ENCODE measurements around the gene NHSL2.

NHSL2 gene

GRCh38 chrX:72105436-72105835 lies 194.8 kb downstream of the NHSL2 start:
- Histone ChIP-seq H3K4me2 (ENCODE audit: low read length) (no peak overlapping the region), H3K36me3 (replicated peaks; ENCODE audit: low read depth, low read length) (no peaks in the 10 kb centered on the region), H3K27ac (ENCODE audit: low read length) (no peak overlapping the region), H2AFZ (ENCODE audit: low read depth, low read length) (no peak overlapping the region), H3K79me2 (ENCODE audit: low read length) (no peaks in the 10 kb centered on the region), H3K9ac (ENCODE audit: low read length) (no peak overlapping the region), H4K20me1 (ENCODE audit: insufficient read depth, low read length) (no peaks in the 10 kb centered on the region), H3K4me3 (ENCODE audit: low read length) (no peak overlapping the region), H3K27me3 (ENCODE audit: low read depth, low read length) (peaks cover 49% of the 10 kb centered on the region), H3K9me3 (ENCODE audit: insufficient read depth, low read length) (no peaks in the 10 kb centered on the region), H3K4me1 (ENCODE audit: low read length) (peaks cover 20% of the 10 kb centered on the region)
- no peak for TF ChIP-seq EZH2phosphoT487 (IDR thresholded peaks at IDR 0.05; ENCODE audit: low read depth)
- no peak for TF ChIP-seq CTCF (IDR thresholded peaks at IDR 0.05; ENCODE audit: low read depth, low read length)

- Histone ChIP-seq H4K20me1 (ENCODE audit: insufficient read depth, low read length) (no peaks in the 10 kb centered on the region), H3K4me3 (ENCODE audit: low read length) (no peak overlapping the region), H3K79me2 (ENCODE audit: low read length) (no peaks in the 10 kb centered on the region), H3K27ac (ENCODE audit: low read length) (no peak overlapping the region), H3K9ac (ENCODE audit: low read length) (no peak overlapping the region), H2AFZ (ENCODE audit: low read depth, low read length) (no peak overlapping the region), H3K9me3 (ENCODE audit: insufficient read depth, low read length) (no peaks in the 10 kb centered on the region), H3K27me3 (ENCODE audit: low read depth, low read length) (peaks cover 51% of the 10 kb centered on the region), H3K4me1 (ENCODE audit: low read length) (peaks cover 6% of the 10 kb centered on the region; the same call in 1 of the 2 replicates), H3K4me2 (ENCODE audit: low read length) (no peak overlapping the region), H3K36me3 (replicated peaks; ENCODE audit: low read depth, low read length) (no peaks in the 10 kb centered on the region)
- TF ChIP-seq CTCF (IDR thresholded peaks at IDR 0.05; ENCODE audit: low read depth, low read length): no peak
- TF ChIP-seq EZH2phosphoT487 (IDR thresholded peaks at IDR 0.05; ENCODE audit: low read depth): no peak
Measured at GRCh38 chrX:72107320-72107719, 196.7 kb downstream of the NHSL2 start.

- Histone ChIP-seq H3K79me2 (ENCODE audit: low read length) (no peaks in the 10 kb centered on the region), H2AFZ (ENCODE audit: low read depth, low read length) (no peak overlapping the region), H3K27ac (ENCODE audit: low read length) (no peak overlapping the region), H3K4me3 (ENCODE audit: low read length) (no peak overlapping the region), H3K4me1 (ENCODE audit: low read length) (peaks cover 6% of the 10 kb centered on the region; the same call in 1 of the 2 replicates), H4K20me1 (ENCODE audit: insufficient read depth, low read length) (no peaks in the 10 kb centered on the region), H3K9ac (ENCODE audit: low read length) (no peak overlapping the region), H3K4me2 (ENCODE audit: low read length) (no peak overlapping the region), H3K36me3 (replicated peaks; ENCODE audit: low read depth, low read length) (no peaks in the 10 kb centered on the region), H3K27me3 (ENCODE audit: low read depth, low read length) (peaks cover 46% of the 10 kb centered on the region), H3K9me3 (ENCODE audit: insufficient read depth, low read length) (no peaks in the 10 kb centered on the region)
- TF ChIP-seq EZH2phosphoT487 (IDR thresholded peaks at IDR 0.05; ENCODE audit: low read depth): no peak
- TF ChIP-seq CTCF (IDR thresholded peaks at IDR 0.05; ENCODE audit: low read depth, low read length): no peak
Measured at GRCh38 chrX:72107841-72108595, 197.4 kb downstream of the NHSL2 start.

- peaks cover 6% of the 10 kb centered on the region; the same call in 1 of the 2 replicates for H3K4me1 ChIP-seq (ENCODE audit: low read length)
- no peaks in the 10 kb centered on the region for H3K36me3 ChIP-seq (replicated peaks; ENCODE audit: low read depth, low read length)
- no peaks in the 10 kb centered on the region for H4K20me1 ChIP-seq (ENCODE audit: insufficient read depth, low read length)
- no peak overlapping the region for H3K9ac ChIP-seq (ENCODE audit: low read length)
- no peak overlapping the region for H2AFZ ChIP-seq (ENCODE audit: low read depth, low read length)
- TF ChIP-seq EZH2phosphoT487 (IDR thresholded peaks at IDR 0.05; ENCODE audit: low read depth) (no peak), CTCF (IDR thresholded peaks at IDR 0.05; ENCODE audit: low read depth, low read length) (no peak)
- peaks cover 39% of the 10 kb centered on the region for H3K27me3 ChIP-seq (ENCODE audit: low read depth, low read length)
- no peaks in the 10 kb centered on the region for H3K79me2 ChIP-seq (ENCODE audit: low read length)
- no peak overlapping the region for H3K27ac ChIP-seq (ENCODE audit: low read length)
- no peak overlapping the region for H3K4me3 ChIP-seq (ENCODE audit: low read length)
- H3K9me3 ChIP-seq (ENCODE audit: insufficient read depth, low read length): no peaks in the 10 kb centered on the region
- no peak overlapping the region for H3K4me2 ChIP-seq (ENCODE audit: low read length)
Measured at GRCh38 chrX:72108666-72109065, 198.0 kb downstream of the NHSL2 start.
